ENCODE measurements around the gene DTNB. TPM values are rescaled to one million over a fixed set of nuclear protein-coding genes. Genes with fewer than 3 reads are reported as not detected.

Gene DTNB
- total and polyA plus RNA-seq, 10 of the 15 experiments (the other 5 are each of a cell fraction or from before 2014, with no cell fraction given): 4.5 to 30.6 (median 11.9) TPM

DNA sequence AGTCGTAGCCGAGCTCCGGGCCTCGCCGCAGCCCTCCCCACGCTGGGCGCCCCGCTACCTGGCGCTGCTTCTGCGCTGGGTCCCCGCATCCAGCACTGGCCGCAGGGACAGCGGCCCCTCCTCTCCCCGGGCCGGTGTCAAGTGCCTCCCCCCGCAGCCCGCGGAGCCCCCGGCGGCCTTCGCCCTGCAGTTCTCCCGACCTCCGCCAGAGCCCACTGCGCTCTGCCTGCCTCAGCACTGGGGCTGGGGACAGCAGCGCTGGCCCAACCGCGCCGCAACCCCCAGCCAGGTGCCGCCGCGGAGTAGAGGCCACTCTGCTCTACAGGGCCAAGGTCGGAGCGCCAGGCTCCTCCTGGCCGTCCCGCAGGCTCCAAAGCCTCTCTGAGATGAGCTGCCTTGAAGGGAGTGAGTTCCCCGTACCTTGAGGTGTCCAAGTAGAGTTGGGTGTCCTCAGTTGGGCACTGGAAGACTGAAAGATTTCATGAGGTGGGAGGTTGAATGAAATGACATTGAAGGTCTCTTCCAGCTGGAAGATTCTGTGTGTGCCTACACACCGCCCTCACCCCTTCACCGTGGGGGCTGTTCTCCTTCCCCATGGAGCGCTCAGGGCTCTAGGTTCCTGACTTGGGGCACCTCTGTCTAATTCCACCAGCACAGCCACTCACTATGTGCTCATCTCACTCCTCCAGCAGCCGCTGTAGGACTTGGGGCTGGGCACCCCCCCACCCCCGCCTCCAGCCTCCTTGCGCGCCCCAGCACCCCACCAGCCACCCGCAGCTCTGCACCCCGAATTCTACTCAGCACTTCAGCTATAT is 330.8 kb downstream of the DTNB start (continued):
- TF ChIP-seq, protein P1, sequence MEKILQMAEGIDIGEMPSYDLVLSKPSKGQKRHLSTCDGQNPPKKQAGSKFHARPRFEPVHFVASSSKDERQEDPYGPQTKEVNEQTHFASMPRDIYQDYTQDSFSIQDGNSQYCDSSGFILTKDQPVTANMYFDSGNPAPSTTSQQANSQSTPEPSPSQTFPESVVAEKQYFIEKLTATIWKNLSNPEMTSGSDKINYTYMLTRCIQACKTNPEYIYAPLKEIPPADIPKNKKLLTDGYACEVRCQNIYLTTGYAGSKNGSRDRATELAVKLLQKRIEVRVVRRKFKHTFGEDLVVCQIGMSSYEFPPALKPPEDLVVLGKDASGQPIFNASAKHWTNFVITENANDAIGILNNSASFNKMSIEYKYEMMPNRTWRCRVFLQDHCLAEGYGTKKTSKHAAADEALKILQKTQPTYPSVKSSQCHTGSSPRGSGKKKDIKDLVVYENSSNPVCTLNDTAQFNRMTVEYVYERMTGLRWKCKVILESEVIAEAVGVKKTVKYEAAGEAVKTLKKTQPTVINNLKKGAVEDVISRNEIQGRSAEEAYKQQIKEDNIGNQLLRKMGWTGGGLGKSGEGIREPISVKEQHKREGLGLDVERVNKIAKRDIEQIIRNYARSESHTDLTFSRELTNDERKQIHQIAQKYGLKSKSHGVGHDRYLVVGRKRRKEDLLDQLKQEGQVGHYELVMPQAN (conservative IDR thresholded peaks at IDR 0.05): peak; percentile 91
- TF ChIP-seq DPF2 (IDR thresholded peaks at IDR 0.05) (peak; percentile 86), YY1 (IDR thresholded peaks at IDR 0.05; ENCODE audit: low read depth, low read length) (peak; percentile 79), POLR2A (IDR thresholded peaks at IDR 0.05; ENCODE audit: low read depth, low read length) (peak; percentile 50; the same call in 1 of the 2 replicates), KLF5 (IDR thresholded peaks at IDR 0.05; ENCODE audit: partially characterized antibody) (peak; percentile 41), TCF12 (IDR thresholded peaks at IDR 0.05; ENCODE audit: low read depth, low read length) (peak; percentile 73; the same call in 1 of the 2 replicates), MTA2 (IDR thresholded peaks at IDR 0.05; ENCODE audit: low read depth) (no peak)
- TF ChIP-seq, protein P2, sequence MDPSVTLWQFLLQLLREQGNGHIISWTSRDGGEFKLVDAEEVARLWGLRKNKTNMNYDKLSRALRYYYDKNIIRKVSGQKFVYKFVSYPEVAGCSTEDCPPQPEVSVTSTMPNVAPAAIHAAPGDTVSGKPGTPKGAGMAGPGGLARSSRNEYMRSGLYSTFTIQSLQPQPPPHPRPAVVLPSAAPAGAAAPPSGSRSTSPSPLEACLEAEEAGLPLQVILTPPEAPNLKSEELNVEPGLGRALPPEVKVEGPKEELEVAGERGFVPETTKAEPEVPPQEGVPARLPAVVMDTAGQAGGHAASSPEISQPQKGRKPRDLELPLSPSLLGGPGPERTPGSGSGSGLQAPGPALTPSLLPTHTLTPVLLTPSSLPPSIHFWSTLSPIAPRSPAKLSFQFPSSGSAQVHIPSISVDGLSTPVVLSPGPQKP (IDR thresholded peaks at IDR 0.05; ENCODE audit: low read depth, low read length): peak; percentile 9; the same call in 1 of the 2 replicates
- TF ChIP-seq, protein P3, sequence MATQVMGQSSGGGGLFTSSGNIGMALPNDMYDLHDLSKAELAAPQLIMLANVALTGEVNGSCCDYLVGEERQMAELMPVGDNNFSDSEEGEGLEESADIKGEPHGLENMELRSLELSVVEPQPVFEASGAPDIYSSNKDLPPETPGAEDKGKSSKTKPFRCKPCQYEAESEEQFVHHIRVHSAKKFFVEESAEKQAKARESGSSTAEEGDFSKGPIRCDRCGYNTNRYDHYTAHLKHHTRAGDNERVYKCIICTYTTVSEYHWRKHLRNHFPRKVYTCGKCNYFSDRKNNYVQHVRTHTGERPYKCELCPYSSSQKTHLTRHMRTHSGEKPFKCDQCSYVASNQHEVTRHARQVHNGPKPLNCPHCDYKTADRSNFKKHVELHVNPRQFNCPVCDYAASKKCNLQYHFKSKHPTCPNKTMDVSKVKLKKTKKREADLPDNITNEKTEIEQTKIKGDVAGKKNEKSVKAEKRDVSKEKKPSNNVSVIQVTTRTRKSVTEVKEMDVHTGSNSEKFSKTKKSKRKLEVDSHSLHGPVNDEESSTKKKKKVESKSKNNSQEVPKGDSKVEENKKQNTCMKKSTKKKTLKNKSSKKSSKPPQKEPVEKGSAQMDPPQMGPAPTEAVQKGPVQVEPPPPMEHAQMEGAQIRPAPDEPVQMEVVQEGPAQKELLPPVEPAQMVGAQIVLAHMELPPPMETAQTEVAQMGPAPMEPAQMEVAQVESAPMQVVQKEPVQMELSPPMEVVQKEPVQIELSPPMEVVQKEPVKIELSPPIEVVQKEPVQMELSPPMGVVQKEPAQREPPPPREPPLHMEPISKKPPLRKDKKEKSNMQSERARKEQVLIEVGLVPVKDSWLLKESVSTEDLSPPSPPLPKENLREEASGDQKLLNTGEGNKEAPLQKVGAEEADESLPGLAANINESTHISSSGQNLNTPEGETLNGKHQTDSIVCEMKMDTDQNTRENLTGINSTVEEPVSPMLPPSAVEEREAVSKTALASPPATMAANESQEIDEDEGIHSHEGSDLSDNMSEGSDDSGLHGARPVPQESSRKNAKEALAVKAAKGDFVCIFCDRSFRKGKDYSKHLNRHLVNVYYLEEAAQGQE (IDR thresholded peaks at IDR 0.05; ENCODE audit: low read depth, low read length): peak; percentile 97
- TF ChIP-seq, protein P4, sequence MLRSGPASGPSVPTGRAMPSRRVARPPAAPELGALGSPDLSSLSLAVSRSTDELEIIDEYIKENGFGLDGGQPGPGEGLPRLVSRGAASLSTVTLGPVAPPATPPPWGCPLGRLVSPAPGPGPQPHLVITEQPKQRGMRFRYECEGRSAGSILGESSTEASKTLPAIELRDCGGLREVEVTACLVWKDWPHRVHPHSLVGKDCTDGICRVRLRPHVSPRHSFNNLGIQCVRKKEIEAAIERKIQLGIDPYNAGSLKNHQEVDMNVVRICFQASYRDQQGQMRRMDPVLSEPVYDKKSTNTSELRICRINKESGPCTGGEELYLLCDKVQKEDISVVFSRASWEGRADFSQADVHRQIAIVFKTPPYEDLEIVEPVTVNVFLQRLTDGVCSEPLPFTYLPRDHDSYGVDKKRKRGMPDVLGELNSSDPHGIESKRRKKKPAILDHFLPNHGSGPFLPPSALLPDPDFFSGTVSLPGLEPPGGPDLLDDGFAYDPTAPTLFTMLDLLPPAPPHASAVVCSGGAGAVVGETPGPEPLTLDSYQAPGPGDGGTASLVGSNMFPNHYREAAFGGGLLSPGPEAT (IDR thresholded peaks at IDR 0.05; ENCODE audit: low read depth): no peak

All from GM12878 (cell line).